ENCODE results near the gene ODF2L.
"Not testable (repeated sequence)": the region's sequence is repeated elsewhere in the genome, so short reads cannot be mapped to it uniquely, and the experiment has no call there.

ODF2L gene

DNA sequence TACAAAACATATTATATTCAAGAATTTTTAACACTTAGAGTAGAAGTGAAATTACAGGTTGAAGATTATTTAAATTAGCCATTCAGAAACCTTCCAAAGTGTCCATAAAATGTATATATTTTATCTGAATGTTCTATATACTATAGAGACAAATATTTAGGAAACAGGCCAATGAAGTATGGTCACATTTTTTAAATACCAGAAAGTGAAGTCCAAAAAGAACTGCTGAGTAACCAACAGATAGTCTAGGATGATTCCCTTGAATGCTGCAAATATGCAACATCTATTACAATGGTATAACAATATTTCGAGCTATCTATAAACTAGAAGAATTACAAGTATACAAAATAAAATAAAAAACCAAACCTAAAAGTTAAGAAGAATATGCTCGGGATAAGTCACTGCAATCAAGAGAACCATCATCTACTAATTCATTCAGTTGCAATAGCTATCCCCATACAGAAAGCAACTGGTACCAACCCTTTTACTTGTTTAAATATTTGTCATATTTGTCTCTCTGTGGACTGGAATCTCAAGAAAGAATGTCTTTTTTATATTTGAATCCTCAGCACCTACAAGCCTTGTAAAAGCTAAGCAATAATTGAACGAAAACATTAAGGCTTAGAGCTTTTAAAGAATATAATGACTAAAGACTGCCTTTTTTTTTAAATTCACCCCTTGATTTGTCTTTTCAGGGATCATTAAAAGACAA is 8.1 kb downstream of the ODF2L start:
- DNase-seq (ENCODE audit: low read depth in 2 of 2, low spot score in 1 of 2) = no peak

DNA sequence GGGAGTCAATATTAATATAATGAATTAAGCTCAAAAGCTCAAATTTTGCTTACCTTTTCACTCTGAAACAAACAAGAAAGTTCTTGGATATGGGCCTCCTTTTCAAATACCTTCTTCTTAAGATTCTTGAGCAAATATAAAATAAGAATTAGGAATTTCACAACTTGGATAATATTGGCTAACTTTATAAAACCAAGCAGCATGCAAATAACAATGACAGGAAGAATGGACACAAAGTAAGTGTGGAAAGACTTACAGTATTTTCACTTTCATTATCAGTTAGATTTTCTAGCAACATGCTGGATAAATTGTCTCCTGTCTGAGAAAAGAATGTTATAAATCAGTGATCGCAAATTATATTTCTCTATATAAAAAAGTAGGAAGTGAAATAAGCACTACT is 13.2 kb downstream of the ODF2L start:
- DNase-seq (ENCODE audit: low read depth in 2 of 2, low spot score in 1 of 2) = no peak

DNA sequence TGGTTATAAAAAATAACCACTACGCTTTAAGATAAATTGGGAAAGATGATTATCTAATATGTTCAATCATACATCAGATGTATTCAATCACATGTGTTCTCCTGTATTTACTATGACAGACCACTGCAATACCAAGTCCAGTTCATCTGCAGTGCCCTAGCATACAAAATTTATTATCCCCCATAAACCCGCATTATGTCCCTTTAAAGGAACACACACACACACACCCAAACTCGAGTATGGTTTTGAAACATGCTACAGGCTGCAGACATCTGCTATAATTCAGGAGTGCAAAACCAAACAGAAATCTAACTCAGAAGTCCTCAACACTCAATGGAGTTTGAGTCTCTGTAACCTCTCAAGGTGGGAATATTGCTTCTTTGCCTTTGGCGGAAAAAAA is 14.9 kb downstream of the ODF2L start:
- no peak for DNase-seq (ENCODE audit: low read depth in 2 of 2, low spot score in 1 of 2)

DNA sequence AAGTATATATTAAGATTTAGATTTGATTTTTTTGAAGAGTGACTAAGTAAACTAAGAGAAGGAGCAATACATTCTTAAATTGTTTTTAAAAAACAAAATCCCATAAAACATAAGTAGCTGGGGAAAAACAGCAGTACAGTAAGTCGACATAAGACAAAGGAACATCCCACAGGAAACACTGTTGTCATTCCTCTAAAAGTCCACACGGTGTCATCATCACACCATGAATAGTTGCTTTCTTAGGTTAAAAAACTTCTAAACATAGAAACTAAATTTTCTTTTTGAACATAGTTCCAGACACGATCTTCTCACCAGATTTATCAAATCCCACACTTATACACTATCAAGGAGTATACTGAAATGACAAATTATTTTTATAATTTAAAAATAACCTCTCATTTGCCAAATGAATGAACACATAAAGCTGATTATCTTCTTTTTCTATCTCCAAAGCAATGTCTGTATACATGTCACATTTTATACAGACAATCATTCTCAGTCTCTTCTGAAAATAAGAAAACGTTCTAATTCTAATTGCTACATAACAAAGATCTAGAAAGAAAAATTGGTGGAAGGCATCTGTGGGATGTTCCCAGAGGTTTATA is 15.8 kb downstream of the ODF2L start:
- no peak for DNase-seq (ENCODE audit: low read depth in 2 of 2, low spot score in 1 of 2)

DNA sequence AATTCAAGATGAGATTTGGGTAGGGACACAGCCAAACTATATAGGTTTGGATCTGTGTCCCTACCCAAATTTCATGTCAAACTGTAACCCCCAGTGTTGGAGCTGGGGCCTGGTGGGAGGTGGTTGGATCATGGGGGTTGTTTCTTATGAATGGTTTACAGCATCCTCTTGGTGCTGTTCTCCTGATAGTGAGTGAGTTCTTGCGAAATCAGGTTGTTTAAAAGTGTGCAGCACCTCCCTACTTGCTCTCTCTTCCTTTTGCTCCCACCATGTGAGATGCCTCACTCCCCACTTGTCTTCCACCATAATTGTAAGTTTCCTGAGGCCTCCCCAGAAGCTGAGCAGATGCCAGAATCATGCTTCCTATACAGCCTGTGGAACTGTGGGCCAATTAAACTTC is 17.3 kb downstream of the ODF2L start:
- no peak for DNase-seq (ENCODE audit: low read depth in 2 of 2, low spot score in 1 of 2)

DNA sequence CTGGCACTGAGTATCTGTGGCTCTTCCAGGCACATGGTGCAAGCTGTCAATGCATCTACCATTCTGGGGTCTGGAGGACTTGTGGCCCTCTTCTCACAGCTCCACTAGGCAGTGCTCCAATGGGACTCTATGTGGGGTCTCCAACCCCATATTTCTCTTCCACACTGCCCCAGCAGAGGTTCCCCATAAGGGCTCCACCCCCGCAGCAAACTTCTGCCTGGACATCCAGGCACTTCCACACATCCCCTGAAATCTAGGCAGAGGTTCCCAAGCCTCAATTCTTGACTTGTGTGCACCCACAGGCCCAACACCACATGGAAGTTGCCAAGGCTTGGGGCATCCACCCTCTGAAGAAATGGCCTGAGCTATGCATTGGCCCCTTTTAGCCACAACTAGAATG is 18.8 kb downstream of the ODF2L start:
- no peak for DNase-seq (ENCODE audit: low read depth in 2 of 2, low spot score in 1 of 2)

DNA sequence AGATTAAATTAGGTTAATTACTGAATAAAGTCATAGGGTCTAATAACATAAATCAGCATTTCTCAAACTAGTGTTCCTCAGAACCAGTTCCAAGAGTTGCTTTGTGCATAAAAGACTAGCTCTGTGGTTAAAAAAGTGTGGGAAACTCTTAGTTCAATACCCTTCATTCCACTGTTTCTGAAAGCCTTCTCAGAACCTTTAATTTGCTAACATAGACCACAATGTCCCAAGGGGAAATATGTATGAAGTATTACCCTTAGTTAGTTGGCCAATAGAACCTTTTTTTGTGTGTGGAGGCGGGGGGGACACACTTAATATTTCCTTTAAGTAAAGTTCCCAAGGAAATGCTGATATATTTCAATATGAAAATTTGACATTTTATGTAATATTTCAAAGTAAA is 20.4 kb downstream of the ODF2L start:
- no peak for DNase-seq (ENCODE audit: low read depth in 2 of 2, low spot score in 1 of 2)

DNA sequence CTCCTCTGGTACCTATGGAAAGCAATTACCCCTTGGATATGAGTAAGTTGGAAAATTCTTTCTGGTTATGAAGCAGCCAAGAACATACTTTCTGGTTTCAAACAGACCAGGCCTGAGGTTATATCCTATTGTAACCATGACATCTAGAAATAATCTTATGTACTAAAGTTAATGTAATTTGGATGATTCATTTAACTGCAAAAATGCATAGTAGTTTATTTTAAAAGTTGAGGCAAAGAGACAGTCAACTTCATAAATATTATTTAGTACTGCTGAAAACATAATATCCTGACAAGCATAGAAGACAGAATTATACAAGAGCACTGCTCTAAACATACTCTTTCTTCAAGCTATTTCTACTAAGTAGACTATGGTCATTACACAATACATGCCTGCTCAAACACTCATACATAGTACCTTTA is 25.5 kb downstream of the ODF2L start:
- no peak for DNase-seq (ENCODE audit: low read depth in 2 of 2, low spot score in 1 of 2)

DNA sequence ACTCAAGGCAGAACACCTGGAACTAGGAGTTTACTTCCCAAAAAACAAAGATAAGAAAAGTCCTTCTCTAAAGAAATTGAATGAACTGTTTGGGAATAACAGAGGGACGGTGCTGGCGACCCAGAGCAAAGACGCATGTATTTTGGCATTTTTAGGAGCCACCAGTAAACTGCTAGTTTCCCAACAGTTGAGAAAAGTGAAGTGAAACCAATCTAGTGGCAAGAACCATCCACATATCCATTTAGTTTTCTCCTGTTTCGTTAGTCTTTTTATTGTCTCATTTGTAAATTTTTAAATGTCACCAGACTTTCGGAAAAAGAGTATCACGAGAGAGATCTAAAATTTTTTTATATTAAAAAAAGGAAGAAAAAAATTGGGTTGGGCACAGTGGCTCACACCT is 30.2 kb downstream of the ODF2L start:
- DNase-seq (ENCODE audit: low read depth in 2 of 2, low spot score in 1 of 2) = no peak

DNA sequence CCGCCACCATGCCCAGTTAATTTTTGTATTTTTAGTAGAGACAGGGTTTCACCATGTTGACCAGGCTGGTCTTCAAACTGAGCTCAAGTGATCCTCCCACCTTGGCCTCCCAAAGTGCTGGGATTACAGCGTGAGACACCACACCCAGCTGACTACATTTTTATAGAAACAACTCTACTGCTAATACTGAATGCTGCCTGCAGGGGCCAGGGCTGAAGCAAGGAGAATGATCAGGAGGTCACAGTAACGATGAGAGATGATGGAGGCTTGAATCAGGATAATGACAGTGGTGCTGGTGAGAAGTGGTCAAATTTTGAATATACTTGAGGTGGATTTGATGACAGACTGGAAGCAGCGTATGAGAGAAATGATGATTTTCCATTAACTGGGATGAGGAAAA is 33.3 kb downstream of the ODF2L start:
- DNase-seq (ENCODE audit: low read depth in 2 of 2, low spot score in 1 of 2) = no peak

DNA sequence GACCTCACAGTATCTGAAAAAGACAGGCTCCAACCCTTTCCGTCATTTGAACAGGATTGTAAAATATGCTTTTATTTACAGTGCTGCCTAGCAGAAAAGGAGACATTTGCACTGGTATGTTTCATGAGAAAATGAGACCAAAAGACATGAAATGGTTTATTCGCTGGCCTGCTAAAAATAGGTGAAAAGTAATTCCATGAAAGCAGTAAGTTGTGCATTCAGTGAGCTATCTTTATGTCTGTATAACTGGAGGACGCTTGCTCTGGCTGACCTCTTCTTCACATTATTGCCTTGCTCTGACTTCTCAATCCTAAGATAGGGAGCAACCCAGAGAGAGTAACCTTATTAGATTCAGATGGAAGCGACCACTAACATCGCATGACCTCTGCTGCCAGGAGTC is 38.3 kb downstream of the ODF2L start:
- DNase-seq (ENCODE audit: low read depth in 2 of 2, low spot score in 1 of 2) = no peak

DNA sequence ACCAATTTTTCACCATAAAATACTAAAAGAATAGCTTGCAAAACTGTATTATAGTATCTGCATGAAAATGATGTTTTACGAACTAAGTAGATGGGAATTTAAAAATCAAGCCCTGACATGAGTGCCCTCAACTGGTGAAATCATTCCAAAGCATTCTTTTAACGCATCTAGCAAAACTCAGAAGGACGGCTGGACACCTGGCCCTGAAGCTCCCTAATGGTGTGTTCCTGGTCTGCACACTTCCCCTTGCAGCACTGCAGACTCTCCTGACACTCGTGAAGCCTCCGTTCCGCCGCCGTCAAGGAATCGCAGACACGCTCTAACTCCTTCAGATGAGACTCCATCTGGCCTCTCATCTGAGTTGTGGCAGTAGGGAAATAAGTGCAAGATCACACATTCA is 39.9 kb downstream of the ODF2L start:
- DNase-seq (ENCODE audit: low read depth in 2 of 2, low spot score in 1 of 2) = no peak

DNA sequence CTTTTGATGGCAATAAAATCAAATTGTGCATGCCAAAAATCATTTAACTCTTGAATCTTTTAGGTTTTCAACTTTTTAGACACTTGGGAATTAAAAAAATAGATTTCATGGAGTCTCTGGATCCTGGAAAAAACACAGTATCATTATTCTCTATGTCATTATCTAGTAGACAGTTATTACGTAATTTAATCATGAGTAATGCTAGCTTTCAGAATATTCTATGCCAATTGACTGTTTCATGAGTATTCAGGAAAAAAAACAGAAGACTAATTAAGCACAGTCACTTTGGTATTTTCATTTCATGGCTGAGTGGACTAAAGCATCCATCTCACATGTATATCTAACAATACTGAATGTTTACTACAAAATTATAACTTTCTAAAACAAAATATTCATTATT is 44.0 kb downstream of the ODF2L start:
- DNase-seq (ENCODE audit: low read depth in 2 of 2, low spot score in 1 of 2) = no peak

DNA sequence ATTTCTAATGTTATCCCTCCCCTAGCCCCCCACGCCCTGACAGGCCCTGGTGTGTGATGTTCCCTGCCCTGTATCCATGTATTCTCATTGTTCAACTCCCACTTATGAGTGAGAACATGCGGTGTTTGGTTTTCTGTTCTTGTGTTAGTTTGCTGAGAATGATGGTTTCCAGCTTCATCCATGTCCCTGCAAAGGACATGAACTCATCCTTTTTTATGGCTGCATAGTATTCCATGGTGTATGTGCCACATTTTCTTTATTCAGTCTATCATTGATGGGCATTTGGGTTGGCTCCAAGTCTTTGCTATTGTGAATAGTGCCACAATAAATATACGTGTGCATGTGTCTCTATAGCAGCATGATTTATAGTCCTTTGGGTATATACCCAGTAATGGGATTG is 45.9 kb downstream of the ODF2L start:
- not testable (repeated sequence) for DNase-seq (ENCODE audit: low read depth in 2 of 2, low spot score in 1 of 2)

DNA sequence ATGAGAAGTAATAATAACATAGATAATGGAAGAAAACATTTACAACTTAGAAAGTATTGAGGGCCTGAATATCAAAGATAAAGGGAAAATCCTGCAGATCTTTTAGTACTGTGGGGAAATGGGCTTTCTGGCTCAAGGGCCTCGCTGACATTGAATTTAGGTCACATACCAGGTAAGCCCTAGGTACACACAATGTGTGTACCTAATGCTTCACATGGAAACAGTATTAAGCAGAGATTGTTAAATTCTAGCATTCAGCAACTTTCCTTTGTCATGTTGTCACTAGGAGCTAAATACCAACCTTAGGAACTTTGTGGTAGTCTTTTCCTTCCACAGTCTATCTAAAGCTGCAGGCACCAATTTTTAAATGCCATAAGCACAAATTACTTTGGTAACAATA is 49.7 kb downstream of the ODF2L start:
- no peak for DNase-seq (ENCODE audit: low read depth in 2 of 2, low spot score in 1 of 2)

DNA sequence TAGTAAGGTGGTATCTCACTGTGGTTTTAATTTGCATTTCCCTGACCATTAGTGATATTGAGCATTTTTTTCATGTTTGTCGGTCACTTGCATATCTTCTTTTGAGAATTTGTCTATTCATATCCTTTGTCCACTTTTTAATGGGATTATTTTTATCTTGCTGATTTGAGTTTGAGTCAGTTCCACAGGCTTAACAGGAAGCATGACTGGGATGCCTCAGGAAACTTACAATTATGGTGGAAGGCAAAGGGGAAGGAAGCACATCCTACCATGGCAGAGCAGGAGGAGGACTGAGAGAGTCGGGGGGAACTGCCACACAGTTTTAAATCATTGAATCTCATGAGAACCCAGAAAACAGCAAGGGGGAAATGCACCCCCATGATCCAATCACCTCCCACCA is 51.1 kb downstream of the ODF2L start:
- no peak for DNase-seq (ENCODE audit: low read depth in 2 of 2, low spot score in 1 of 2)

DNA sequence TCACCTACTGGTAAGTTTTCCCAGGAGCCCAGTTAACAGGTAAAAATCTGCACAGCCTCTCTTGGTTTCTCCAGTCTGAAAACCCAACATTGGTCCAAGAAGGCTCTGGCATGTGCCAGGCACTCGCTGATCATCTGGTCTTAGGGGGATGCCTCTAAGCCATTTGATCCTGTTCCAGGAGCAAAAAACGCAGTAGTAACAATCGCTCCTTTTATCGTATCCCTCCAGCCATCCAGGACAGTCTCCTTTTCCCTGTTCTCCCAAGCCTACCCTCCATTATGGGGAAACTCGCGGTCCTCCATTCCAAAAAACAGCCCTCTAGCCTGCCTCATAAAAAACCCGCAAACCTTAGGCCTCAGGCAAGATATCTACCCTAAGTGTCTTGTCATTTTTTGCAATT is 56.2 kb downstream of the ODF2L start:
- DNase-seq (ENCODE audit: low read depth in 2 of 2, low spot score in 1 of 2) = no peak

DNA sequence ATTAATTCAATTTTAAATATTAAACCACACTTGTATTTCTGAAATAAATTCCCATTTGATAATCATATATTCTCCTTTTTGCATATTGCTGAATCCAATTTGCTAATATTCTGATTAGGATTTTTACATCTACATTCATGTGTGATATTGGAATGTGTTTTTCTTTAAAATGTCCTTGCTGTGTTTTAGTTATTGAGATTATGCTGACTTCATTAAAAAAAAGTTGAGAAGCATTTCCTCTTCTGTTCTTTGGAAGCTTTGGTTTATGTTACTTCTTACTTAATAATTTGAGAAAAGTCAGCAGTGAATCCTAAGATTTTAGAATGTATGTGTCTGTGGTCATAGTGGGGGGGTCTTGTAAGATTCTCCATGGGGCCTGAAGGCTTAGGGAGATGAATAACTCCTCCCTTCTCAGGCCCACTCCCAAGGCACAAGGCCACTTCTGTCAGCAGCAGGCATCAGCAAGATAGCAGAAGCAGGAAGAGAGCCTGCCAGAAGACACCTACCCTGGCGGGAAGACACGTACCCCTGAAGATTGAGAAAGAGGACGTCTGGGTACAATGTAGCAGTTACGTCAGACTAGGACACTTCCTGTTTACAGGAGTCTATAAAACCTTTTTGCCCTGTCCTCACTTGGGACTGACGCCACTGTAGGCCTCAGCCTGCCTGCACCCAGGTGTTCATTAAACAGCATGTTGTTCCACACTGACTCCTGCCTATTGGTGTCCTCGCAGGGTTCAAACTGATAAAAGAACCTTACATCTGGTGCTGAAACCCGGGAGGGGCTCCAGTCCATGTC is 56.9 kb downstream of the ODF2L start:
- no peak for DNase-seq (ENCODE audit: low read depth in 2 of 2, low spot score in 1 of 2)

DNA sequence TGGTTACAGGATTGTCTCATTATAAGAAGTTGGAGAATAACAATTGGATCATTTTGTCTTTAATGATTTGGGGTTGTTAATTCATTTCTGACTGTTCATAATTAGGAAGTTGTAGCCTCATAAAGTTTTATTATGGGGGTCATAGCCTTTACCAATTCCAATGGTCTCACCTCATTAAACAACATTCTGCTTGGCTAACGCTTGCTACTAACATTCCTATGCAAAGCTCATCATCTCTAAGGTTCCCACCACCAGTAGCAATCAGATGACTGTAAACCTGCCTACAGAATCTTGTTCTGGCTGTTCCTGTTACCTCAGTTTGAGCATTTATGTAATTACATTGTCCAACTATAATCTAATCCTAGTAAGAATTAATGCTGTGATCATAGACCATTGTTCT is 60.2 kb downstream of the ODF2L start:
- DNase-seq (ENCODE audit: low read depth in 2 of 2, low spot score in 1 of 2) = no peak

DNA sequence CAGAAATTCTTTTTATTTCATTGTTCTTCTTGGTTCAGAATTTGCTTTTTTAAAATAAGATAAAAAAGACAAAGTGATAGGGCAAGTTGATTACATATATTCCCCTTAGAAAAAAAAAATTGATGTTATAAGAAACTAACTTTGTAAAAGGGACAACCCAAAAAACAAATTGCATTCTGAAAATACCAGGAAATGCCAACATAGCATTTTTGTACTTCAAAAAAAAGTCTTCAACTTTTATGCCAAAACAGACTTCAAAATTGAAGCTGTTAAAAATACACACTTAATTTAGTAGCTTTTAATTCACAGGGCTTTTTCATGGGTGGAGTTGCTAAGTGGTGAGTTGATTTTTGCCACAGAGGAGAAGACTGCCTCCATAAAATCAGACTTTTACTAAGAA is 70.9 kb downstream of the ODF2L start:
- DNase-seq (ENCODE audit: low read depth in 2 of 2, low spot score in 1 of 2) = no peak

DNA sequence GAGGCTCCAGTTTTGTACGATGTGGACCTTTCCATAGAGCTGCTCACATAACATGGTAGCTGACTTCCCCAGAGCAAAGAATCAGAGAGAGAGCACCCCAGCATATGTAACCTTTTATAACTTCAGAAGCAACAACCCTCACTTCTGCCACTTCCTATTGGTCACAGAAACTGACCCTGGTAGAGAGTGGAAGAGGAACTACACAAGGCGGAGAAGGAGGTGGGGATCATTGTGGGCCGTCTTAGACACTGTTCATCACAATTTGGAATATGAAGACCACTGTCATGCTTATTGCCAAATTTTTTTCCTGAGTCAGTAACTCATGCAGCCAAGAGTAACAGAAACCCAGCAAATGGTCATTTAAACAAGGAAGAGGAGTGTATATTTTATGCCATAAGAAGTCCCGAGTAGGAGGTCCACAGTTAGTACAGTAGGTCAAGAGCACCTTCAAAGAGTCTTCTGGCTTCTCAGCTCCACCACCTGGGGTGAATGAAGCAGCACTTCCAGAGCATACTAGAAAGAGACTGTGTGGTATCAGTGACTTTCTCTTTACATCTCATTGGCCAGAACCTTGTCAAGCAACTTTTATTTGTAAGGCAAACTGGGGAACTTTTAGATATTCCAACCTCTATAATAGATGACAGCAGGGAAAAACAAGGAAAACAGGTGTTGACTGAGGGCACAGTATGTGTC is 71.8 kb downstream of the ODF2L start:
- no peak for DNase-seq (ENCODE audit: low read depth in 2 of 2, low spot score in 1 of 2)

DNA sequence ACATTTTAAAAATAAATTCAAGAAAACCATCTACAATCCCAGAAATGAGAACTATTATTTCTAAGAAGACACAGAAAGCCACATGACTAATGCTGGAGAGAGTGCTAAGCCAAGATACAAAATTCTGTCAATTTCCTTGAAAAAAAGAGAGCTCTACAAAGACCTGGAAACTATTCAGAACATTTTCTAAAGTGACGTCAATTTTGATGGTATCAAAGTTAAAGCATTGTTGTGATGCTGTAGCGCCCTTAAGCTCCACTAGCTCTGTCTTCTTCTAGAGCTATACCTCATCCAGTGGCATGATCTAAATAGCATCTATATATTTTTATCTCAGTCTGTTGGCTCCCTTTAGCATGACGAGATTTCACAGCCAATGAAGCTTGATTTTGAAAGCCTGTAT is 73.9 kb downstream of the ODF2L start:
- DNase-seq (ENCODE audit: low read depth in 2 of 2, low spot score in 1 of 2) = no peak
